ENCODE data around the gene HADHA. TPM values are rescaled to one million over a fixed set of nuclear protein-coding genes. Genes with fewer than 3 reads are reported as not detected.

Gene HADHA
- total RNA-seq, 1 experiment from 2014 or later = 101 TPM

DNA sequence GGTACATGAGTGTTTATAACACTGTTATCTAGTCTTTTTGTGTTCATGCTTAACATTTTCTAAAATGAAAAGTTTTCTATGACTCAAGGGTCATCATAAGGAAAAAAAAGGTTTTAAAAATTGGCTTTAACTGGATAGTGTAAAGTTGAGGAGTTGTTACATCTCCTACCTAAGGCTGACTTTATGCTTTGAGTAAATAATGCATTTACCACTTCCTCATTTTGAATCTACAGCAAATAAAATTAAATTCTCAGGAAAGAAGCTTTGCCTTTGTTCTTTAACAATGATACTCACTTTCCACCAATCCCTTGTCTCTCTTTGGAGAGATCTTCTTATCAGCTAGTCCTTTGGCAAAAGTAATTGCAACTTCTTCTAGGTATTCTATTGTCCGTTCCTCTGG, 29.7 kb downstream of the HADHA start (continued):
- TF ChIP-seq SRF (IDR thresholded peaks at IDR 0.05; ENCODE audit: low read depth) = no peak
- TF ChIP-seq TCF7L2 (IDR thresholded peaks at IDR 0.05; ENCODE audit: borderline replicate concordance, extremely low read depth, insufficient read depth, insufficient read length) = no peak
- no peak for TF ChIP-seq ELF1 (IDR thresholded peaks at IDR 0.05; ENCODE audit: borderline replicate concordance, low read depth)
- no peak for TF ChIP-seq YY1 (IDR thresholded peaks at IDR 0.05; ENCODE audit: extremely low read depth, insufficient replicate concordance, low read depth, low read length)
- TF ChIP-seq EZH2phosphoT487 (IDR thresholded peaks at IDR 0.05; ENCODE audit: borderline replicate concordance) = no peak
- no peak for TF ChIP-seq ZFX (IDR thresholded peaks at IDR 0.05)
- no peak for TF ChIP-seq EZH2 (IDR thresholded peaks at IDR 0.05)
- TF ChIP-seq POLR2AphosphoS5 (IDR thresholded peaks at IDR 0.05; ENCODE audit: low read depth, low read length) = no peak
- TF ChIP-seq CBX3 (IDR thresholded peaks at IDR 0.05; ENCODE audit: low read depth) = no peak
- TF ChIP-seq, protein P1, sequence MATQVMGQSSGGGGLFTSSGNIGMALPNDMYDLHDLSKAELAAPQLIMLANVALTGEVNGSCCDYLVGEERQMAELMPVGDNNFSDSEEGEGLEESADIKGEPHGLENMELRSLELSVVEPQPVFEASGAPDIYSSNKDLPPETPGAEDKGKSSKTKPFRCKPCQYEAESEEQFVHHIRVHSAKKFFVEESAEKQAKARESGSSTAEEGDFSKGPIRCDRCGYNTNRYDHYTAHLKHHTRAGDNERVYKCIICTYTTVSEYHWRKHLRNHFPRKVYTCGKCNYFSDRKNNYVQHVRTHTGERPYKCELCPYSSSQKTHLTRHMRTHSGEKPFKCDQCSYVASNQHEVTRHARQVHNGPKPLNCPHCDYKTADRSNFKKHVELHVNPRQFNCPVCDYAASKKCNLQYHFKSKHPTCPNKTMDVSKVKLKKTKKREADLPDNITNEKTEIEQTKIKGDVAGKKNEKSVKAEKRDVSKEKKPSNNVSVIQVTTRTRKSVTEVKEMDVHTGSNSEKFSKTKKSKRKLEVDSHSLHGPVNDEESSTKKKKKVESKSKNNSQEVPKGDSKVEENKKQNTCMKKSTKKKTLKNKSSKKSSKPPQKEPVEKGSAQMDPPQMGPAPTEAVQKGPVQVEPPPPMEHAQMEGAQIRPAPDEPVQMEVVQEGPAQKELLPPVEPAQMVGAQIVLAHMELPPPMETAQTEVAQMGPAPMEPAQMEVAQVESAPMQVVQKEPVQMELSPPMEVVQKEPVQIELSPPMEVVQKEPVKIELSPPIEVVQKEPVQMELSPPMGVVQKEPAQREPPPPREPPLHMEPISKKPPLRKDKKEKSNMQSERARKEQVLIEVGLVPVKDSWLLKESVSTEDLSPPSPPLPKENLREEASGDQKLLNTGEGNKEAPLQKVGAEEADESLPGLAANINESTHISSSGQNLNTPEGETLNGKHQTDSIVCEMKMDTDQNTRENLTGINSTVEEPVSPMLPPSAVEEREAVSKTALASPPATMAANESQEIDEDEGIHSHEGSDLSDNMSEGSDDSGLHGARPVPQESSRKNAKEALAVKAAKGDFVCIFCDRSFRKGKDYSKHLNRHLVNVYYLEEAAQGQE (IDR thresholded peaks at IDR 0.05; ENCODE audit: low read depth) = no peak

DNA sequence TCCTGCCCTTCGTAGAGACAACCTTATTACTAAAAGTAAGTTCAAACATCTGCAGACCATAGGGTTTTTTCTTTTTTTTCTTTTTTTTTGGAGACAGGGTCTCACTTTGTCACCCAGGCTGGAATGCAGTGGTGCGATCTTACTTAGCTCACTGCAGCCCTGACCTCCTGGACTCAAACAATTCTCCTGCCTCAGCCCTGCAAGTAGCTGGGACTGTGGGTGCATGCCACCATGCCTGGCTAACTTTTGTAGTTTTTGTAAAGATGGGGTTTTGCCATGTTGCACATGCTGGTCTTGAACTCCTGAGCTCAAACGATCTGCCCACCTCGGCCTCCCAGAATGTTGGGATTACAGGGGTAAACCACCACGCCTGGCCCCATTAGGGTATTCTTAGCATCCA, 32.4 kb downstream of the HADHA start:
- no peaks in the 10 kb centered on the region for H3K9me3 ChIP-seq (ENCODE audit: control insufficient read depth in 1 of 2, insufficient read depth in 1 of 2, low read depth in 1 of 2, low read length in 2 of 2)
- no peak overlapping the region for H3K4me3 ChIP-seq (replicated peaks in 1 of 2; ENCODE audit: low read depth in 1 of 2, low read length in 2 of 2)
- BruUV-seq (replicated peaks) = no TSS peak
- ChIA-PET POLR2A (no interaction called here), RAD21 (ENCODE audit: low non-redundant PET in 1 of 2, low total read pairs in 2 of 2, uncharacterized antibody in 2 of 2, unreplicated experiment in 2 of 2) (no interaction called here), CTCF (no interaction called here)
- ATAC-seq = no peak
- no peaks in the 10 kb centered on the region for H3K9me2 ChIP-seq (ENCODE audit: insufficient read depth)
- no peak for DNase-seq (ENCODE audit: low read depth, low spot score)
- H3K79me2 ChIP-seq (ENCODE audit: insufficient read depth, low read length) = no peaks in the 10 kb centered on the region
- no peaks in the 10 kb centered on the region for H3K27me3 ChIP-seq (ENCODE audit: insufficient read depth, low read length)
- no peak overlapping the region for H3K27ac ChIP-seq (ENCODE audit: low read depth, low read length)
- no peaks in the 10 kb centered on the region for H4K20me1 ChIP-seq (ENCODE audit: insufficient read depth)
- no peak overlapping the region for H2AFZ ChIP-seq (ENCODE audit: low read depth, low read length, poor library complexity, severe bottlenecking)
- no peak for TF ChIP-seq ELF1 (IDR thresholded peaks at IDR 0.05; ENCODE audit: borderline replicate concordance, low read depth)
- no peak for TF ChIP-seq CEBPB (IDR thresholded peaks at IDR 0.05; ENCODE audit: low read depth)
- TF ChIP-seq, protein P2, sequence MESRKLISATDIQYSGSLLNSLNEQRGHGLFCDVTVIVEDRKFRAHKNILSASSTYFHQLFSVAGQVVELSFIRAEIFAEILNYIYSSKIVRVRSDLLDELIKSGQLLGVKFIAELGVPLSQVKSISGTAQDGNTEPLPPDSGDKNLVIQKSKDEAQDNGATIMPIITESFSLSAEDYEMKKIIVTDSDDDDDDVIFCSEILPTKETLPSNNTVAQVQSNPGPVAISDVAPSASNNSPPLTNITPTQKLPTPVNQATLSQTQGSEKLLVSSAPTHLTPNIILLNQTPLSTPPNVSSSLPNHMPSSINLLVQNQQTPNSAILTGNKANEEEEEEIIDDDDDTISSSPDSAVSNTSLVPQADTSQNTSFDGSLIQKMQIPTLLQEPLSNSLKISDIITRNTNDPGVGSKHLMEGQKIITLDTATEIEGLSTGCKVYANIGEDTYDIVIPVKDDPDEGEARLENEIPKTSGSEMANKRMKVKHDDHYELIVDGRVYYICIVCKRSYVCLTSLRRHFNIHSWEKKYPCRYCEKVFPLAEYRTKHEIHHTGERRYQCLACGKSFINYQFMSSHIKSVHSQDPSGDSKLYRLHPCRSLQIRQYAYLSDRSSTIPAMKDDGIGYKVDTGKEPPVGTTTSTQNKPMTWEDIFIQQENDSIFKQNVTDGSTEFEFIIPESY (IDR thresholded peaks at IDR 0.05; ENCODE audit: extremely low read depth, insufficient replicate concordance, low read length) = no peak
- TF ChIP-seq, protein P3, sequence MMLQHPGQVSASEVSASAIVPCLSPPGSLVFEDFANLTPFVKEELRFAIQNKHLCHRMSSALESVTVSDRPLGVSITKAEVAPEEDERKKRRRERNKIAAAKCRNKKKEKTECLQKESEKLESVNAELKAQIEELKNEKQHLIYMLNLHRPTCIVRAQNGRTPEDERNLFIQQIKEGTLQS (IDR thresholded peaks at IDR 0.05) = no peak
- TF ChIP-seq JUND (IDR thresholded peaks at IDR 0.05) = no peak
- no peaks in the 10 kb centered on the region for H3K4me1 ChIP-seq (ENCODE audit: control insufficient read depth in 1 of 2, insufficient read depth in 2 of 2, low read length in 2 of 2)
- no peak overlapping the region for H3K4me2 ChIP-seq (ENCODE audit: low read length)
- intact Hi-C loops (cut with micrococcal nuclease) = no loop called here
- H3K36me3 ChIP-seq (ENCODE audit: control insufficient read depth in 1 of 2, insufficient read depth in 2 of 2, low read length in 2 of 2) = peaks cover 10 to 39% of the 10 kb centered on the region in 2 experiments
- H3K9ac ChIP-seq (ENCODE audit: low read length) = no peak overlapping the region

Measured in HCT116 (cell line).